GM12891 (cell line): ENCODE results near the gene STAB2.

Experiments used
- PAX5 ChIP-seq: IDR thresholded peaks from 2 replicates; pipeline ENCODE4 v1.6.1; 2011; ENCODE audit warnings: low read length, moderate library complexity, mild to moderate bottlenecking; ENCODE audit not compliant: insufficient read depth, severe bottlenecking
- POLR2A ChIP-seq: IDR thresholded peaks from 2 replicates; pipeline ENCODE4 v1.6.1; 2011; ENCODE audit warnings: low read depth, low read length, control low read depth
- POLR2AphosphoS5 ChIP-seq: IDR thresholded peaks from 2 replicates; pipeline ENCODE4 v1.6.1; 2011; ENCODE audit warnings: low read depth, low read length, control low read depth
- TAF1 ChIP-seq: IDR thresholded peaks from 2 replicates; pipeline ENCODE4 v1.6.1; 2011; ENCODE audit warnings: low read depth, low read length, control low read depth

GRCh38 chr12:103765322-103765721, 178.2 kb downstream of the STAB2 start:
- no peak for TF ChIP-seq TAF1
- no peak for TF ChIP-seq PAX5
- no peak for TF ChIP-seq POLR2A
- TF ChIP-seq POLR2AphosphoS5 = no peak
